HG02943 (cell line): ENCODE measurements around the gene CNGB1.
"Not testable (repeated sequence)": the region's sequence is repeated elsewhere in the genome, so short reads cannot be mapped to it uniquely, and the experiment has no call there.

ENCODE experiments used
- ATAC-seq: cut with Tn5 transposase; IDR thresholded peaks from one replicate; pipeline ENCODE4 v1.9.1; 2021; ENCODE audit warnings: mild to moderate bottlenecking, low read depth, moderate library complexity; ENCODE audit not compliant: unreplicated experiment

Gene CNGB1

GRCh38 chr16:57914244-57915173 lies 56.4 kb downstream of the CNGB1 start:
- no peak for ATAC-seq

GRCh38 chr16:57912529-57913260 lies 58.2 kb downstream of the CNGB1 start:
- ATAC-seq, result no peak

GRCh38 chr16:57911743-57912142 lies 59.2 kb downstream of the CNGB1 start:
- ATAC-seq, result no peak

GRCh38 chr16:57910696-57911095 lies 60.2 kb downstream of the CNGB1 start:
- ATAC-seq, result no peak

- ATAC-seq, result no peak
Observed at GRCh38 chr16:57908409-57908987, 62.4 kb downstream of the CNGB1 start.

GRCh38 chr16:57906382-57907316 lies 64.3 kb downstream of the CNGB1 start:
- ATAC-seq, result no peak

GRCh38 chr16:57904101-57904500 lies 66.8 kb downstream of the CNGB1 start:
- no peak for ATAC-seq

GRCh38 chr16:57903656-57904055 lies 67.3 kb downstream of the CNGB1 start:
- no peak for ATAC-seq

- ATAC-seq, result no peak
Observed at GRCh38 chr16:57901480-57902069, 69.4 kb downstream of the CNGB1 start.

GRCh38 chr16:57900796-57901479 lies 70.0 kb downstream of the CNGB1 start:
- ATAC-seq, result no peak

- no peak for ATAC-seq
Observed at GRCh38 chr16:57899771-57900661, 70.9 kb downstream of the CNGB1 start.

GRCh38 chr16:57898961-57899360 lies 72.0 kb downstream of the CNGB1 start:
- no peak for ATAC-seq

GRCh38 chr16:57897996-57898395 lies 72.9 kb downstream of the CNGB1 start:
- no peak for ATAC-seq

GRCh38 chr16:57897053-57897784 lies 73.7 kb downstream of the CNGB1 start:
- ATAC-seq, result no peak

- ATAC-seq, result not testable (repeated sequence)
Observed at GRCh38 chr16:57895081-57895547, 75.8 kb downstream of the CNGB1 start.

- no peak for ATAC-seq
Observed at GRCh38 chr16:57894390-57895080, 76.4 kb downstream of the CNGB1 start.
